Measurements from ENCODE around the gene EZR.

EZR gene

DNA sequence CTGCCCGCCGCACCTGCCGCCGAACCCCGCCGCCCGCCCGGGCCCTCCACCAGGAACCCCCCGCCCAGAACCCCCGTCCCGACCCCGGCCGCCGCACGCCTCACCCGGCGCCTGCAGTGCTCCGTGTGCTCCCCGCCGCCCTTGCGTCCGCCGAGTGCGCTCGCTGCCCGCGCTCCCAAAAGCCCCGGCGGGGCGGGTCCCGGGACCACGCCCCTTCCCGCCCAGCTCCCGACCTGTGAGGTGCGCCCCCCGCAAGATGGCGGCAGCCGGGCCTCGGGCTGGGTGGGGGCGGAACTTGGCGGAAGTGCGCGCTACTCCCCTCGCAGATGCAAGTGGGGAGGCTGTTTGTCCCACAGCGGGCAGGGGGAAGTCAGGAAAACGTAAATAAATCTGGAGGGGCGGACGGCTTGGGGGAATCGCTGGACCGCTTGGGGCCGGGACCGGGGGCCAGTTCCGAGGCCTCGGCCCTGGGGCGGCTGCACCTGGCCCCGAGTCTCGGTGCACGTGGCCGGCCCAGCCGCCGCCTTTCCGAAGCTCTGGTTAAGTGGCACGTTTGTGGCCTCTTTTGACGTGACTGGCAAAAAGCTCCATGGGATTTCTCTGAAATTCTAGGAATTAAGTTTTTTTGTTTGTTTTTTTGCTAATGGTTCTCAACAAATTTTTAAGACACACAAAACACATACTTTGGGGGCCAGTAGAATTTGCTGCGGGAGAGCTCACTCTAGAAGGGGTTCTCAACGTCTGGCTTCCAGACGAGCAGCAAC, at the start of gene EZR:
TSS of gene EZR (minus strand) at position 156 of the 764 bp plus-strand sequence. CDS start 1,275 bp downstream, outside the sequence.
- H3K4me3 Mint-ChIP-seq = peak within 1 kb of the TSS; percentile 98
- no peaks in the 10 kb centered on the region for H3K9me3 Mint-ChIP-seq
- H3K4me1 Mint-ChIP-seq (ENCODE audit: low read depth) = peaks cover 36% of the 10 kb centered on the region
- H3K36me3 Mint-ChIP-seq (ENCODE audit: low read depth) = peaks cover 30% of the 10 kb centered on the region
- H3K27me3 Mint-ChIP-seq (ENCODE audit: low read depth) = no peaks in the 10 kb centered on the region
- H3K27ac Mint-ChIP-seq = peak within 1 kb of the TSS; percentile 87

DNA sequence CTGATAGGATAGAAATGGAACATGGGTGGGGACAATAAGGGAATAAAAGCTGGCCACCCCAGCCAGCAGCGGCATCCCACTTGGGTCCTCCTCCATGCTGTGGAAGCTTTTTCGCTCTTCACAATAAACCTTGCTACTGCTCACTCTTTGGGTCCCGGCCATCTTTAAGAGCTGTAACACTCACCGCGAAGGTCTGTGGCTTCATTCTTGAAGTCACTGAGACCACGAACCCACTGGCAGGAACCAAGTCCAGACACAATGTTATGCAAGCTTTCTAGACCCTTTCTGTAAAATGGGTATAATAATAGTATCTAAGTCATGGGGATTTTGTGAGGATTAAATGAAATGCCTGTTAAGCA, 48.9 kb upstream of the EZR start:
- peaks cover 2% of the 10 kb centered on the region for H3K9me3 Mint-ChIP-seq

DNA sequence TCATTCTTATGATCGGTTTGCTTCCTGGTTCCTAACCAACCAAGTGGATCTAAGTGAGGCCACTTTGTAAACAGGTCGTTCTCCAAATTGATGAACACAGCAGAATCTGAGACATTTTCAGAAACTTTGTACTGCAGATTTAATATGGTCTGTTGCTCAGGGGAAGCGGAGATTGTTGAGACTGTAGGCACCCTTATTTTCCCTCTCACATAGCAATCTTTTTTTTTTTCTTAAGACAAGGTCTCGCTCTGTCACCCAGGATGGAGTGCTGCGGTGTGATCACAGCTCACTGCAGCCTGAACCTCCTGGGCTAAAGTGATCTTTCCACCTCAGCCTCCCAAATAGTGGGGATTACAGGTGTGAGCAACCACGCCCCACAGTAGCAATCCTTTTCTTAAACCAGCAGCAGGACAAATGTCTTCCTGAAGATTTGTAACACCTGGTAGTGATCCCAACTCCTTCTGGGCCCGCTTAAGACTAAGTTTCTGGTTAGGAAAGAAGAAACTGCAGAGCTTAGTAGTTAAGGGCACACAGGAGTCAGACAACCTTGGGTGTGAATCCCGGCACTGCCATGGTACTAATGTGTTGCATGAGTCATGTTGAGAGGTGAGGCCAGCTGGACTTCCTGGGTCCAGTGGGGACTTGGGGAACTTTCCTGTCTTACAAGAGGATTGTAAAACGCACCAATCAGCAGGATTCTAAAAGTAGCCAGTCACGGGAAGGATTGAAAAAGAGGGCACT, 48.4 kb upstream of the EZR start:
- peaks cover 12% of the 10 kb centered on the region for H3K27me3 Mint-ChIP-seq (ENCODE audit: low read depth)
- H3K36me3 Mint-ChIP-seq (ENCODE audit: low read depth) = no peaks in the 10 kb centered on the region
- no peak overlapping the region for H3K4me3 Mint-ChIP-seq
- no peaks in the 10 kb centered on the region for H3K9me3 Mint-ChIP-seq
- H3K27ac Mint-ChIP-seq = no peak overlapping the region
- H3K4me1 Mint-ChIP-seq (ENCODE audit: low read depth) = peaks cover 32% of the 10 kb centered on the region

More for the DNA sequence above, 48.9 kb upstream of the EZR start:
- H3K4me1 Mint-ChIP-seq (ENCODE audit: low read depth) = peaks cover 32% of the 10 kb centered on the region
- H3K27ac Mint-ChIP-seq = peak overlapping the region; percentile 31
- H3K27me3 Mint-ChIP-seq (ENCODE audit: low read depth) = peaks cover 16% of the 10 kb centered on the region
- no peaks in the 10 kb centered on the region for H3K36me3 Mint-ChIP-seq (ENCODE audit: low read depth)
- H3K4me3 Mint-ChIP-seq = no peak overlapping the region

DNA sequence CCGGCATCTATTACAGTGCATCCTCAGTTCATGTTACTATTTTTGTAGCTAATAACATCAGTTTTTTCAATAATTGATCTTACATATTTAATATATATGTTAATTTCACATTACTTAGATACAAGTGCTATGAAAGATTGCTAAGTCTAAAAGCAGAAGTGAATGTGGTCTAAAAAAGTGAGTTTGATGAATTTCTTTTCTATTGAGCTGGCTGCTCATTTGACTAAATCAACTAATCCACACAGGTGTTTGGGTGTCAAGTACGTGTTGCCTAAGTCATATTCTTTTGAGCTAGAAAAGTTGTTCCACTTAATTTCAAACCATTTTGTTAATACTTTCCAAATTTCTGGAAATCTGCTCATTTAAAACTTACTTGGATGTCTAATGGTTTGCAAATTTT, 46.6 kb upstream of the EZR start:
- Mint-ChIP-seq H3K27me3 (ENCODE audit: low read depth) (peaks cover 16% of the 10 kb centered on the region), H3K9me3 (no peaks in the 10 kb centered on the region), H3K4me1 (ENCODE audit: low read depth) (peaks cover 30% of the 10 kb centered on the region), H3K27ac (no peak overlapping the region), H3K4me3 (no peak overlapping the region), H3K36me3 (ENCODE audit: low read depth) (no peaks in the 10 kb centered on the region)

DNA sequence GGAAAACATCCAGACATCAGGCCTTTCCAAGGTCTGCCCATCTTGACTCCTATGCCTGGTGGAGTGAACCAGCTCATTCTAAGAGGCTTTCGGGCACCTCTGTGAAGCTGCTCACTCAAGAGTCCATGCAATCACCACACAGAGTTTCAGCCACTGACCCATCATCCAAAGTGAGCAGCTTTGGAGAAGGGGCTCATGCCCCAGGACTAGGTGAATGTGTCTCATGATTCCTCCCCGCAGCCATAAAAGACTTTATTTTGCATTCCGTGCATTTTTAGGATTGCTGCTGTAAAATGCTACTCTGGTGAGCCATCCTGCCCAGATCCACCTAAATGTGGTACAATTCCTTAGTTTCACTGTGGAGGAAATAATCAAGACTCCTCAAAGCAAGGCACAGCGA, 44.5 kb upstream of the EZR start:
- Mint-ChIP-seq H3K36me3 (ENCODE audit: low read depth) (peaks cover 2% of the 10 kb centered on the region), H3K27ac (no peak overlapping the region), H3K4me1 (ENCODE audit: low read depth) (peaks cover 11% of the 10 kb centered on the region), H3K27me3 (ENCODE audit: low read depth) (peaks cover 16% of the 10 kb centered on the region), H3K9me3 (no peaks in the 10 kb centered on the region), H3K4me3 (no peak overlapping the region)

DNA sequence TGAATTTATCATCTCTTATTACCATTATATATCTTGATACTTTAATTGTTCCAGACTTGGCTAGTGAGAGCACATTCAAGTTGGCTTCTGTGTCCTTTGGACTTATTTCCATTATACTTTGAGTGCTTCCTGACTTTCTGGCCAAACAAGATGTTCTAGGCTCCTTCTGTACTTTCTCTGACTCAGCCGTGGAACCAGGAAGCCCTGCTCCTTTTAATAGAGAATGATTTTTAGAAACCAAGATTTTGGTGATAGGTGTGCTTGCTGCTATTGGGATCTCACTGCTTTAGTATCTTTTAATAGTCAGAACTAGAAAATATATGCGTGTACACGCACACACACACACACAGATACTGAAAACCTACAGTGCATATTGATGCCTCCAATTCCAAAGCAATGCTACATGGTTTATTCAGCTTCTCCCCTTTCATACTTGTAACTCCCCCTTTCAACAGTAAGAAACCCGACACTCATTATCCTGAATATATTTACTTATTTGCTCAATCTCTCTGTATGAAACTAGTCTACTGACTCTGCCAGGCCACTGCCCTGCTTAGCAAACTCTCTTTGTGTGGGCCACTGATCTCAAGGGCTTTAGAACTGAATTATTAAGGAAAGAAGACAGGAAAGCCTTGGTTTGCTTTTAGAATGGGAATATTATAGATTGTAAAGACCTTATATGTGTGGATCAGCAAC, 42.7 kb upstream of the EZR start:
- Mint-ChIP-seq H3K36me3 (ENCODE audit: low read depth) (peaks cover 2% of the 10 kb centered on the region), H3K27ac (no peak overlapping the region), H3K4me3 (no peak overlapping the region), H3K9me3 (no peaks in the 10 kb centered on the region), H3K4me1 (ENCODE audit: low read depth) (no peaks in the 10 kb centered on the region), H3K27me3 (ENCODE audit: low read depth) (peaks cover 9% of the 10 kb centered on the region)

DNA sequence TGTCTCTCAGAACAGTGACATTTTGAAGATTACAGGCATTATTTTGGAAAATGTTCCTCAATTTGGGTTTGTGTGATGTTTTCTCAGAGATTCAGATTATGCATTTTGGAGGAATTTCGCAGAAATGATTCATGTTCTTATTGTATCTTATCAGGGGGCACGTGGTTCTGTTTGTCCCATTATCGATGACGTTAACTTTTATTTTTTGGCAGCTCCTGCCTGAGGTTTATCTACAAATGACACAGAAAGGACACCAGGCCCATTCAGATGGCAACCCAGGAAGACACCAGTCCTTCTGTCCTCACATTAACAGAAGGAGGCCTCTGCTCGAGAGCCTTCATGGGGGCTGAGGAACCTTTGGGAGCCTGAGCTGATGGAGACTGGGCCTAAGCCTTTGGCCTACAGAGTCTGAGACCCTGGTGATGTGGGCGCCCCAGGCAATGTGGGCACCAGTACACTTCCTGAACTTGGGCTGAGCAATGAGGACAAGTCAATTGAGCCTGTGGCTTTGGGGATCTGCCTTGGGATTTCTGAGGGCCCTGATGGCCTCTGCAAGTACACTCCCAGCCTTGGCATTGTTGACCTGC, 41.2 kb upstream of the EZR start:
- Mint-ChIP-seq H3K27me3 (ENCODE audit: low read depth) (peaks cover 8% of the 10 kb centered on the region), H3K36me3 (ENCODE audit: low read depth) (peaks cover 2% of the 10 kb centered on the region), H3K27ac (no peak overlapping the region)

DNA sequence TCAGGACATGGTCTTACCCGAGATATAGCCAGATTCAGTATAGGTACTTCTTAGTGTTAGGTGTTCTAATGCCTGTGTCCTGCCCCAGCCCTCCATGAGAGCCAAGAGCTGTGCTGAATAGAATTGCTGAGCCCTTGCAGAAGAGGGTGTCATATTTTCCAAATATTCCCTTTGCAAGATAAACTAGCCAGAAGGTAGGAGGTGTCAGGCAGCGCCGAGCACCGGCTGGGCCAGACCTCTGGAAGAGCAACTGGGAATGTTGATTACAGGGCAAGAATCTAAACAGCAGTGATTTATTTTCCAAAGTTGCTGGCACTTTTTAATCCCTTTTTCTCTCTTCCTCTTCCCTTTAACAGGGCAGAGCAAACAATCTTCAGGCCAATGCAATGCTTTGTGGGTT, 37.1 kb upstream of the EZR start:
- H3K36me3 Mint-ChIP-seq (ENCODE audit: low read depth) = peaks cover 2% of the 10 kb centered on the region
- no peak overlapping the region for H3K27ac Mint-ChIP-seq

More for the DNA sequence above, 41.2 kb upstream of the EZR start:
- H3K9me3 Mint-ChIP-seq = no peaks in the 10 kb centered on the region
- H3K4me1 Mint-ChIP-seq (ENCODE audit: low read depth) = no peaks in the 10 kb centered on the region
- no peak overlapping the region for H3K4me3 Mint-ChIP-seq

DNA sequence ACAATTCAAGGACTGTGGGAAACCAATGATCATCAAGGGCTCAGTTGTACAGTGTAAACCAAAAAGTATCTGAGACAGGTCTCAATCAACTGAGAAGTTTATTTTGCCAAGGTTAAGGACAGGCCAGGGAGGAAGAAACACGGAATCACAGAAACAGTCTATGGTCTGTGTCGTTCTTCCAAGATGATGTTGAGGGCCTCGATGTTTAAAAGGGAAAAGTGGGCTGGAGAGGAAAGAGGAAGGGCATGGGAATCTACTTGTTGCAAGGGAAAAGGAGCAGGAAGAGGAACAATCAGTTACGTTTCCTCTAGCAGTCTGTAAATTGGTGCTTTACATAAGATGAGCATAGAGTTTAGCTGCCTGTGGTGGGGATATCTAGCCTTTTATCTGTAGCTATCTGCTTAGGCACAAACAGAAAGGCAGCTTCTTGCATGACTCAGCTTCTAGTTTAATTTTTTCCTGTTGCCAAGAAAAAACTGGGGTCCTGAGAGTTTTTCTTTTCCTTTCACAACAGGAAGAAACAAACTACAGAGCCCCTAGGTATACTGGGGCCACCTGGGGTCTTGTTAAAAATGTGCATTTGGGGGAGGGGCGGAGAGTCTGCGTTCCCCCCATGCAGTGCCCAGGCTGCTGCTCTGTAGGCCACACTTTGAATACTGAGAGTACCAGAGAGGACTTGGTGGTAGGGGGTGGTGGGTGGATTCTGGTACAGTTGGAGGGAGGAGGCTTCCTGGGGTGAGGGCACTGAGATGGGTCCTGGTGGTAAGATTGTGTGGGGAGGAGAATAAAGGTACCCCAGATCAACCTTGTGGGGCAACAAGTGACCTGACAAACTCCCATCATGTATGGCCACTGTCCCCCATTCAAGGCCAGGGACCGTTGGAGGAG, 35.3 kb upstream of the EZR start:
- no peak overlapping the region for H3K4me3 Mint-ChIP-seq
- H3K27me3 Mint-ChIP-seq (ENCODE audit: low read depth) = no peaks in the 10 kb centered on the region
- H3K27ac Mint-ChIP-seq = no peak overlapping the region
- H3K9me3 Mint-ChIP-seq = no peaks in the 10 kb centered on the region
- peaks cover 11% of the 10 kb centered on the region for H3K4me1 Mint-ChIP-seq (ENCODE audit: low read depth)
- H3K36me3 Mint-ChIP-seq (ENCODE audit: low read depth) = peaks cover 3% of the 10 kb centered on the region

More for the DNA sequence above, 37.1 kb upstream of the EZR start:
- Mint-ChIP-seq H3K9me3 (no peaks in the 10 kb centered on the region), H3K27me3 (ENCODE audit: low read depth) (no peaks in the 10 kb centered on the region), H3K4me1 (ENCODE audit: low read depth) (no peaks in the 10 kb centered on the region), H3K4me3 (no peak overlapping the region)

DNA sequence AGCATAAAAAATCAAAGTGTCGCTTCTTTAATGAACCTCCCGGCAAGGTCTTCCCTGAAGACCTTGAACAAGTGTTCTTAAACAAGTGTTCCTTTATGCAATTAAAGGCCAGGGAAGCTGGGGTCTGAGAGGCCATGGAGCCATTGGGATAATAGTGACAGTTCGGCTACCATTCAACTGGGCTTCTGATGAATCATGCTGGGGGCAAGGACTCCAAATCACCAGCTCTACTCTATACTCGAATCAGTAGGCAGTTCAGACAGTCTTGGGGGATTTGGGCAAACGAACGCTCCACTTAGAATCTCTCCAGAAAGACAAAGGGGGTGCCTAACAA, 34.7 kb upstream of the EZR start:
- no peaks in the 10 kb centered on the region for H3K9me3 Mint-ChIP-seq

DNA sequence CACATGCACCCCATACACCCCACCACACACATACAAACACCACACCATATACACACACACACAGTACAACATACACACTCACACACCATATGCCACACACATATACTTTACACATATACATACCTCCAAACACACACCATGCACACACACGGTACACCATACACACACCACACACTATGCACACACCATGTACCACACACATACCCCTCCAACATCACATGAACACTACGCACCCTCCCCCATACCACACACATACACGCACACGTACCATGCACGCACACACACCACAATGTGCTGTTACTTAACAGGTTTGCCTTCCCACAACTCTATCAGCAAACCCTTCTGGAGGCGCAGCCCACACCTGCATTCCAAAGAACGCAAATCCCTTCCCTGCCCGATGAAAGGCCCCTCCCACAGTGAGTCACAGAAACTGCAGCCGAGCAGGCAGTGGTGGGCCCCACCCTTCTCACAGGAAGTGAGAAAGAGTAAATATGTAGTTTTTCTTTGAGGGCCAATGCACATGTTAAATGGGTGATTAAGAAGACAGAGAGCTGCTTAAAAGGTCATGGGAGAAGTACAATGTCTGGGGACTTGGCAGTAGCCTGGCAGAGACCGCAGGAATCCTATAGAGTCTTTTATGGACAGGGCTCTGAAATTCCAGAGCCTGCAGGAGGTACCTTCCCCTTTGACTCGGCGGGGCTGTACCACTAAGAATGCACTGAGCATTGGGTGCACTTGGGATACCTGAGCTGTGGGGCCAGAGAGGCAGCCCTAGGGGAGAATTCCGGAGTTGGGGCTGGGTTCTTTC, 34.1 kb upstream of the EZR start:
- Mint-ChIP-seq H3K27ac (no peak overlapping the region), H3K36me3 (ENCODE audit: low read depth) (peaks cover 3% of the 10 kb centered on the region), H3K4me3 (no peak overlapping the region), H3K27me3 (ENCODE audit: low read depth) (no peaks in the 10 kb centered on the region), H3K9me3 (no peaks in the 10 kb centered on the region), H3K4me1 (ENCODE audit: low read depth) (peaks cover 15% of the 10 kb centered on the region)

More for the DNA sequence above, 34.7 kb upstream of the EZR start:
- Mint-ChIP-seq H3K4me3 (no peak overlapping the region), H3K4me1 (ENCODE audit: low read depth) (peaks cover 15% of the 10 kb centered on the region), H3K27me3 (ENCODE audit: low read depth) (no peaks in the 10 kb centered on the region), H3K36me3 (ENCODE audit: low read depth) (peaks cover 3% of the 10 kb centered on the region), H3K27ac (no peak overlapping the region)

DNA sequence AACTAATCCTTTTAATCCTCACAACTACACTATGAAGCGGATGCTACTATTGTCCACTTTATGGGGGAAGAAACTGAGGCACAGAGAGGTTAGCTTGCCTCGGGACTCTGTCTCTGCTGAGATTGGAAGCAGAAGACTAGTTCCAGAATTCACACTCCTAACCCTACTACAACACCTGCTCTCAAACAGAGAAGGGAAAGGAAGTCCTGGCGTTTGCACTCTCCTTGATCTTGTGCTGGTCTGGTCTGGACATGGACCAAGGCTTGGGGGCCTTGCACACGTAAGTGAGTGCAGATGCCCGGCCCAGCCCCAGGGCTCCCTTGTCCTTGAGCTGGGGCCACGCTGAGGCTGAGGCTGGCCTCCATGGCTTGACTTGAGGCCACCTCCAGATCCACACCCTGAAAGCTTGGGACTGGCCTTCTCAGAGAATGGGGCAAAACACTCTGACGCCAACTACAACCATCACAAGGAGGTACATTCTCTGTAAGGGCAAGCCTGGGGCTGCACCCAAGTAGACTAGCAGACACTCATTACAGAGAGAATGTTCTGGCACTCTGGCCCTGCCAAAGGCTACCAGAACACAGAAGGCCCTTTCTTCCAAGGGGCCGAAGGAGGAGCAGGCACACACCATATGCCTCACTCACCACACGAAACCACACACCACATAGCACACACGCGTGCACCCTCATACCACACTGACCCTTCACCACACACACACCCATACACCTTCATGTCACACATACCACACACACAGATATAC, 33.3 kb upstream of the EZR start:
- Mint-ChIP-seq H3K4me1 (ENCODE audit: low read depth) (peaks cover 15% of the 10 kb centered on the region), H3K27ac (peak overlapping the region; percentile 22), H3K27me3 (ENCODE audit: low read depth) (no peaks in the 10 kb centered on the region), H3K36me3 (ENCODE audit: low read depth) (peaks cover 3% of the 10 kb centered on the region), H3K4me3 (no peak overlapping the region), H3K9me3 (no peaks in the 10 kb centered on the region)

DNA sequence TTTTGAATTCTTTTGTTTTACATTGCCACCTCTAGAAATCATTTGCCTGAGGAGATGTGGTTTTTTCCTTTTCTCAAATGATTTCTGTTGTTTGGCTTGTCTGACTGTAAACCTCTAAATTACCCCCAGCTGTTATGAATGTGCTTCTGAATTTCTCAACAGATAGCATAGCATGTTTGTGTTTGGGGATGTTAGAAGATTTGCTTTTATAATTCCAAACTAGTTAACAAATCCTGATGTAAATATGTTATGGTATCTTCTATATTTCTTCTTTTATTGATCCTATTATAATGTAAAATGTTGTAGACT, 31.6 kb upstream of the EZR start:
- peaks cover 3% of the 10 kb centered on the region for H3K36me3 Mint-ChIP-seq (ENCODE audit: low read depth)
- H3K9me3 Mint-ChIP-seq = no peaks in the 10 kb centered on the region
- no peak overlapping the region for H3K4me3 Mint-ChIP-seq
- H3K4me1 Mint-ChIP-seq (ENCODE audit: low read depth) = peaks cover 15% of the 10 kb centered on the region
- H3K27me3 Mint-ChIP-seq (ENCODE audit: low read depth) = peaks cover 2% of the 10 kb centered on the region
- H3K27ac Mint-ChIP-seq = no peak overlapping the region
